SIG-M5 (cell line): ENCODE results near the gene CREBBP.

Experiments
- DNase-seq: peaks from one replicate; lab custom pipeline; 2025; lab: John Stamatoyannopoulos, UW

Gene CREBBP

DNA sequence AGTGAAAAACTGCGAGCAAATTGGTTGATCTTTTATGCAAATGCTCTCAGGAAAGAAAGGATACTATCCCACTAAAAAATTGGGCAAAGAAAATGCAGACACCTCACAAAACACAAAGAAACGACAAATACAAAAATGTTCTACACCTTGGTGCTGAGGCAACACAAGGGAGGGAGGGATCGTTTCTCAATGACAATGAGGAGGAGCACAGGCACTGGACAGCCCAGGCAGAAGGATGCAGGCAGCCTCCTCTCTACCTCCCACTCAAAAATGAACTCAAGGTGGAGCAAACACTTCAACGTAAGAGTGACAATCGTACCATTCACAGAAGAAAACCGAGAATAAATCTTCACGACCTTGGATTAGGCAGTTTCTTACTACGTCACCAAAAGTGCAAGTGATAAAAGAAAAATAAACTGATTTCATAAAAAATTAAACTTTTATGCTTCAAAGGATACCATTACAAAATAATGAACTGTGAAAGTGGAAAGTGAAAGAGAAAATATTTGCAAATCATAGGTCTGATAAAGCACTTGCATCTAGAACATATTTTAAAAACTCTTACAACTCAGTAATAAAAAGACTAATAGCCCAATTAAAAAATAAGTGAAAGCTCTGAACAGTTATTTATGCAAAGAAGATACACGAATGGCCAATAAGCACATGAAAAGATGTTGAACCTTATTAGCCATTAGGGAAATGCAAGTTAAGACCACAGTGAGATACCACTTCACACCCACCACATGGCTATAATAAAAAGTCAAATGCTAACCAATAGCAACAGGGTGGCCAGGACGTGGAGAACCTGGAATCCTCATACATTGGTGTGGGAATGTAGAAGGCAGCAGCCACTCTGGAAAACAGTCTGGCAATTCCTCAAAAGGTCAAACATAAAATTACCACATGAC, 82.4 kb downstream of the CREBBP start:
- DNase-seq: no peak

DNA sequence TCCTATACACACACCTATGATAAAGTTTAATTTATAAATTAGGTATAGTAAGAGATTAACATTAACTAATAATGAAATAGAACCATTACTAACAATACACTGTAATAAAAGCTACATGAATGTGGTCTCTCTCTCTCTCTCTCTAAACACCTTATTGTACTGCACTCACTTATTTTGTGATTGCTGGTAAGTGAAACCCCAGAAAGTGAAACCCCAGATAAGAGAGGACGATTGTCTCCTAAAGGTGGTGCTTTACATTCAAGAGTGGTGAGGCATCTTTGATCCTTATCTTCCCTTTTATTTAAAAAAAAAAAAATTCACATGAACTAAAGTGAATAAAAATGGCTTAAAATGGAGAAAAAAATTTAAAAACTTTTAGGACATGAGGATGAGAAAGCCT, 83.0 kb downstream of the CREBBP start:
- DNase-seq: no peak

- DNase-seq: no peak
Measured at GRCh38 chr16:3793161-3793576, 87.3 kb downstream of the CREBBP start.

DNA sequence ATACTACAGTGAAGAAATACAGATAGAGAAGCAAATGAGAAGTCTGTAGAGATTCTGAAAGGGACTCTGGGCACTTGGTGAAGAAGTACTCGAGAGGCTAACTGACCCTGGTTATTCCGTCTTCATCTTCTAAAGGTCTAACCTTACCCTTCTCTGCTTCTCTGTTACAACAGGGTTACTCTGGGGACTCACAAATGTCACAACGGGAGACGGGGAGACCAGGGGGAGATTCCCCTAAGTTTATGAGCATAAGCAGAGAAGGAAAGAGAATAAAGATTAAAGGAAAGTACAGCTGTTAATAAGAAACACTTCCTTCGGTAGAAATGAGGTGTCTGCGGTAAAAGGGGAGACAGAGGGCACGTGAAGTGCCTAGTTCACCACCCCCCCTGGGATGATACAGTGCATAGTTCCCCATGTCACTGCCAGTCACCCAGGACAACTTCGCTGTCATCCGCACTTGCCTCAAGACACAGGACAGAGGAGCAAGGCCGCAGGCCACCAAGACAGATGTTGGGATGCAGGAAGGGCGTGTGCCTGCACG, 88.0 kb downstream of the CREBBP start:
- no peak for DNase-seq

- DNase-seq: no peak
Measured at GRCh38 chr16:3791701-3792100, 88.8 kb downstream of the CREBBP start.

DNA sequence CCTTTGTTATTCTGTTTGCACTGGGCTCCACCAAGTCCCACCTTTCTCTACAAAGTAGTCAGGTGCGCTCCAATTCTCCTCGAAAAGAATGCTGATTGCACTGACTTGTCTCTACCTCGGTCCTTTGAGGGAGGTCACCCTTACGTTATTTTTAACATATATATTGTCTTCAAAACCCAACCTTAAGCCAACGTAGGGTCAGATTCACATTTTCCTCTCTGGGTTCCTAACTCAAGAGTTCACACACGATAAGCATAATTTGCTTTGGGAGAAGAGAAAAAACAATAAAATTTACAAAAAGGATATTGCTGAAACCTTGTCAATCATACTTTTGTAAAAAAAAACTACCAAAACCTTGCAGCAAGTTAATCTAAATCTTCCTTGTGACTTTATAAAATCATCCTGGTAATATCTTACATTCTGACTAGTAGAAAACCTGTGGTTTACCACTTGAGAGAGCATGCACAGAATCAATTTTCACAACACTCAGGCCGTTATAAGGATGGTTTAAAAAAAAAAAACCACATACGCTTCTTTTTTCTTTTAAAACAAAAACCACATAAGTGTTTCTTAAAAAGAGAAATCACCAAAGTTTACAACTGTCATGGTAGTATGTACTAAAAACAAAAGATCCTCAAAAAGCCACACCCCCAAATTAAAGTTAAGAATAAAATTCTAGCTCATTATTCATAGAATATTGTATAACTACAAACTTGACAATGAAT, 91.0 kb downstream of the CREBBP start:
- no peak for DNase-seq

- no peak for DNase-seq
Measured at GRCh38 chr16:3788711-3789374, 91.7 kb downstream of the CREBBP start.

GRCh38 chr16:3787924-3788661, 92.4 kb downstream of the CREBBP start:
- no peak for DNase-seq

- no peak for DNase-seq
Measured at GRCh38 chr16:3785413-3785812, 95.1 kb downstream of the CREBBP start.

GRCh38 chr16:3783516-3783915, 97.0 kb downstream of the CREBBP start:
- DNase-seq: no peak

DNA sequence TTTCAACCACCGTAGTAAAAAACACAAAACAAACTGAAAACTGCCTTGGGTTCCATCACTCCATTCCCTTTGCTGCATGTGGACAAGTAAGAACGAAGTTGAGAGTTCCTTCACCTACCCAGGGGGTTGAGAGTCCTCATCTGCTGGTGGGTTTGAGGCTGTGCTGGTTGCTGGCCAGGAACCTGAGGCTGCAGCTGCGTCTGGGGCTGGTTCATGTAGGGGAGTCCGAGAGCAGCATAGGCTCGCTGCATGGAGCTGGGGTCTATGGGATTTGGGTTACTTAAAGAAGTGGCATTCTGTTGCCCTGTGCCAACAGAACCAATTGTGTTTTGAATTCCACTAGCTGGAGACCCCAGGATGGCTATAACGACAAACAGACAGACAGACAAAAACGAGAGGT, 97.9 kb downstream of the CREBBP start:
- DNase-seq: no peak

DNA sequence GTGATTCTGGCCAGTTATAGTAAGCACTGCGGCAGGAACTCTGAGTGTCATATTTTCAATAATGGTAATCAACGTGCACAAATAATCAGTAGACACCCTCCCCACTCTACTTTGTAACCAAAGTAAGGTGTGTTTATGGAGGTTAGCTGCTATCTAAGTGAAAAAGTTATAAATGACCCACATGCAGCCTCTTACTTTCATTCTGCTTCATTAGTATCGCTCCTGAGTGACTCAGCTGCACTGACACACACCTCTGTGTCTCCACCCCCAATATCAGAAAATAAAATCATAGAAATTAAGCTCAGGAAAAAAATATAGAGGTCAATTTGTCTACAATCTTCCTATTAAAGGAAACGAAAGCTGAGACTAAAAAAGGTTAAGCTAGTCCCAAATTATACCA, 99.1 kb downstream of the CREBBP start:
- no peak for DNase-seq

DNA sequence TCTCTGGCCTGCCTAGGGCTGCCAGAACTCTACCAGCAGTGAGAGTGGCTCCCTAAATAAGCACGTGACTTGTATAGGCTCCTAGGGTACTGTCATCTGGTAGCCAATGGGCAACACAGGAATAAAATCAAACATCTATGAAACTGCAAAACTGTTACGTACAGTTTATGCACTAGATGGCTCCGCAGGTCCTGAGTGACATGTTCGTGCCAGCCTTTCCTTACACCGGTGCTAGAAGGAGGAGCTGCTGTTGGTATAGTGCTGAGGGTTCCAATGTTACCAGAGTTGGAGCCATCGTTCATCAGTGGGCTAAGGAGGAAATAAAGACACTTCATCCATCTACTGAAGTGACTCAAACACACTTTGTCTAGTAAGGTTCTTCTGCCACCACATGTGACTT, 99.9 kb downstream of the CREBBP start:
- DNase-seq: no peak

- DNase-seq: no peak
Measured at GRCh38 chr16:3776316-3776715, 104.2 kb downstream of the CREBBP start.

- DNase-seq: no peak
Measured at GRCh38 chr16:3774819-3775218, 105.7 kb downstream of the CREBBP start.

DNA sequence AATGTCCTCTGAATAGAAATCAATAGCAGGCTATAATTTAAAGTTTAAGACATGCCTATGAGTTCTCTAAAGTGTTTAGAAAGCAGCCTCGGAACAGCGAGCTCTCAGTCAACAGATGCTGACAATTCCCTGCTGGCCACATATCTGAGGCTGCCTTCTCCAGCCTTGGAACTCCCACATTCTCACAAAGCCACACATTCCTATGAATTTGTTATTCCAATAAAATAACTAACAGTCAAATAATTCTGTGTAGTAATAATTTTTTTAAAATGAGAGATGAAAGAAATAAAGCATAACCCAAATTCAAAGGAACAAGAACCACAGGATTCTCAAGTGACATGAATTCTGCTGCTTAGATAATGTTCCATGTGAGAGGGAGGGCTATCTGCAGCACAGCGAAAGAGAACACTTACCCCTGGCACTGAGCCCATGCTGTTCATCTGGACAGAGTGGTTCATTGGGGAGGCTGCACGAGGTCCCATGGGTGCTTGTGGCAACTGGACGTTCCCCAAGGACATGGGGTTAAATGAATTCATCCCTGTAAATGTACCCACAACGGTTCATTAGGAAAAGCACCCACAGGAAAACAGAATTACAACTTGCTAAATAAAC, 106.3 kb downstream of the CREBBP start:
- no peak for DNase-seq

GRCh38 chr16:3773663-3774062, 106.8 kb downstream of the CREBBP start:
- DNase-seq: no peak

DNA sequence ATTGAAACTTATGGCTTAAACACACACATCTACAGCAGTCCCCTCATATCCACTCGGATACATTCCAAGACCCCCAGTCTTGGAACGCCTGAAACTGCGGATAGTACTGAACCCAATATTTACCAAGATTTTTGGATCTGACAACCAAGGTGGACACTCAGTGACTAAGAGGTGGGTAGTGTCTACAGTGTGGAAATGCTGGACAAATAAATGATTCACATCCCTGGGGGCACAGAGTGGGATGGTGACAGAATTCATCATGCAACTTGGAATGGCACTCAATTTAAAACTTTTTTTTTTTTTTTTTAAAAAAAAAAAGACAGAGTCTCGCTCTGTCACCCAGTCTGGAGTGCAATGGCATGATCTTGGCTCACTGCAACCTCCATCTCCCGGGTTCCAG, 109.0 kb downstream of the CREBBP start:
- DNase-seq: no peak

- DNase-seq: no peak
Measured at GRCh38 chr16:3770530-3770929, 110.0 kb downstream of the CREBBP start.

DNA sequence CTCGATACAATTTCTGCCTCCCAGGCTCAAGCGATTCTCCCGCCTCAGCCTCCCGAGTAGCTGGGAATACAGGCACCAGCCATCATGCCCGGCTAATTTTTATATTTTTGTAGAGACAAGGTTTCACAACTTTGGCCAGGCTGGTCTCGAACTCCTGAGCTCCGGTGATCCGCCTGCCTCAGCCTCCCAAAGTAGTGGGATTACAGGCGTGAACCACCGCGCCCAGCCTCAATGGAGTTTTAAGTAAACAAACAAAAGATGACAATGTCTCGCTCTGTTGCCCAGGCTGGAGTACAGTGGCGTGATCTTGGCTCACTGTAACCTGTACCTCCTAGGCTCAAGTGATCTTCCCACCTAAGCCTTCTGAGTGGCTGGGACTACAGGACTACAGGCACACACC, 110.6 kb downstream of the CREBBP start:
- DNase-seq: no peak

DNA sequence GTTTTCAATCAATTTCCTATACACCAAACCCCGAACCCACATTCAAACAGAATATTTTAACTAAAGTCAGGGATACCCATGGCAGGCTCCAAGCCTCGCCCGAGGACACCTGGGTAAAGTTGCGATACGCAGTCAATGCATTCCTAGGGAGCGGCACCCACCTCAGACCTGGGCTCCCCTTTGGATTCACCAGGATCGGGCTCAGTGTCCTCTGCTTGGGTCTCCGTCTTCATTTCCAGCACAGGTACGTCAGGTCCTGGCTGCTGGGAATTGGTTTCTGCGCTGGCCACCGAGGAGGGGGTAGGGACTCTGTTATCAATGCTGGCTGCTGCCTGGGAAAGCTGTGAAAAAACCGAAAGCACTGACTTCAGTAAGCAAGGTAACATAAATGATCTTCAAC, 111.5 kb downstream of the CREBBP start:
- DNase-seq: no peak
